ENCODE results near the gene METTL4.
"Not testable (repeated sequence)": the region's sequence is repeated elsewhere in the genome, so short reads cannot be mapped to it uniquely, and the experiment has no call there.

Gene METTL4

DNA sequence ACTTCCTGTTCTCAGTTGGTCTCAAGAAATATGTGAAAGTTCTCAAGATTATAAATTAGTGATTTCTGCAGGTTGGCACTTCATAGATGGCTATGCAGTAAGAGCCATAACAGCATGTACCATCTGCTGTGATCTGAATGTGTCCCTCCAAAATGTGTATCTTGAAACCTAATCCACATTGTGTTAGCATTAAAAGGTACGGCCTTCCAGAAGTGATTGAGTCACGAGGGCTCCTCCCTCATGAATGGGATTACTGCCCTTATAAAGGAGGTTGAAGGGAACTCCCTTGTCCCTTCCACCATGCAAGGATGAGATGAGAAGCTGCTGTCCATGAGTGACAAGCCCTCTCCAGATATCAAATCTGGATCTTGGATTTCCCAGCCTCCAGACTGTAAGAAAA is 45.0 kb downstream of the METTL4 start:
- TF ChIP-seq, protein P1, sequence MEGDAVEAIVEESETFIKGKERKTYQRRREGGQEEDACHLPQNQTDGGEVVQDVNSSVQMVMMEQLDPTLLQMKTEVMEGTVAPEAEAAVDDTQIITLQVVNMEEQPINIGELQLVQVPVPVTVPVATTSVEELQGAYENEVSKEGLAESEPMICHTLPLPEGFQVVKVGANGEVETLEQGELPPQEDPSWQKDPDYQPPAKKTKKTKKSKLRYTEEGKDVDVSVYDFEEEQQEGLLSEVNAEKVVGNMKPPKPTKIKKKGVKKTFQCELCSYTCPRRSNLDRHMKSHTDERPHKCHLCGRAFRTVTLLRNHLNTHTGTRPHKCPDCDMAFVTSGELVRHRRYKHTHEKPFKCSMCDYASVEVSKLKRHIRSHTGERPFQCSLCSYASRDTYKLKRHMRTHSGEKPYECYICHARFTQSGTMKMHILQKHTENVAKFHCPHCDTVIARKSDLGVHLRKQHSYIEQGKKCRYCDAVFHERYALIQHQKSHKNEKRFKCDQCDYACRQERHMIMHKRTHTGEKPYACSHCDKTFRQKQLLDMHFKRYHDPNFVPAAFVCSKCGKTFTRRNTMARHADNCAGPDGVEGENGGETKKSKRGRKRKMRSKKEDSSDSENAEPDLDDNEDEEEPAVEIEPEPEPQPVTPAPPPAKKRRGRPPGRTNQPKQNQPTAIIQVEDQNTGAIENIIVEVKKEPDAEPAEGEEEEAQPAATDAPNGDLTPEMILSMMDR (IDR thresholded peaks at IDR 0.05) = no peak
- H3K4me3 ChIP-seq = no peak overlapping the region
- no peak overlapping the region for H3K27ac ChIP-seq
- no peak for DNase-seq (ENCODE audit: low spot score)

DNA sequence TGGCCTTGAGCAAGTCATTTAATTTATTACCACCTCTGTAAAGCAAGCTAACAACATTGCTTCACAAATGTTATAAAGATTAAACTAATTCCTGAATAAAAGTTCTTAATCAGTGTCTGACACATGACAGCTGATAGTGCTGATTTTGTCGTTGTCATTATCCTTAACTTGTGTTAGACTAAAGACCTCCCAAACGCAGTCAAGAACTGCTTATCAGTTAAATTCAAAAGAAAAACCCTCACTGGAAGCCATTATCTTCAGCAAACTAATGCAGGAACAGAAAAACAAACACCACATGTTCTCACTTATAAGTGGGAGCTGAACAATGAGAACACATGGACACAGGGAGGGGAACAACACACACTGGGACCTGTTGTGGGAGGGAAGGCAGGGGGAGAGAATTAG is 46.5 kb downstream of the METTL4 start:
- H3K27ac ChIP-seq; DNase-seq (ENCODE audit: low spot score); H3K4me3 ChIP-seq: not testable (repeated sequence)

DNA sequence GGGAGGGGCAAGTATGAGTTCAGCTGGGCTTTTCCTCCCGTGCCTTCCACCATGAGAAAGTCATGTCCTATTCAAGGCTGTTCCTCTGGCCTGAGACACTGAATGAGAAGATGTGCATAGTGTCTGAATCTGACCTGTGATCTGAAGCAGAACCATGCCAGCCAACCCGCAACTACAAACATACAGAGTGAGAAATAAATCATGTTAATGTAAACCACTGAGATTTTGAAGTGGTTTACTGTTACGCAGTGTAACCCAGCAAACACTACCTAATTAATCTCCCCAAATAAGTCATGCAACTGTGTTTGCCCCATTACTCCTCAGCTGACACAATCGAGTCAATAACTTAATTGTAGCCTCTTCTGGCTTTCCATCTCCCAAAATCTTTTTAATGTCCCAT is 49.2 kb downstream of the METTL4 start:
- Histone ChIP-seq H3K4me3 (no peak overlapping the region), H3K27ac (no peak overlapping the region)
- TF ChIP-seq, protein P1 (IDR thresholded peaks at IDR 0.05) = no peak
- DNase-seq (ENCODE audit: low spot score) = no peak

DNA sequence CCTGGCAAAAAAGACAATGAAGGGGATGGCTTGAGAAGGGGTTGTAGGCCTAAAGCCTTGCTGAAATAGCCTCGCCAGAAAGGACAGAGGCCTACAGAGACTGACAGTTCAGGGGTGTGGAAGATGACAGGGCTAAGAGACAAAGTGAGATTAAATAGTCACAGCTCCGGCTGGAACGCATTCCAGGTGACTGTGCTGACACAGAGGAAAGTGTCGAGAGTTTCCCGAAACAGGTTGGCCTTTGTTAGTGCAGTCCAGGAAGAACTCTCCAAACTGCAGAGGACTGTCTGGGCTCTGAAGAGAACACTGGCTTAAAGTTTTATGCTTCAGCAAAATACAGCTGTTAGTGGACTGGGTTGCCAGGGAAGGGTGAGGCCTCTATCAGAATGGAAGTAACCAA is 52.8 kb downstream of the METTL4 start:
- H3K4me3 ChIP-seq = no peak overlapping the region
- no peak for DNase-seq (ENCODE audit: low spot score)
- TF ChIP-seq, protein P1 (IDR thresholded peaks at IDR 0.05) = no peak
- H3K27ac ChIP-seq = no peak overlapping the region

DNA sequence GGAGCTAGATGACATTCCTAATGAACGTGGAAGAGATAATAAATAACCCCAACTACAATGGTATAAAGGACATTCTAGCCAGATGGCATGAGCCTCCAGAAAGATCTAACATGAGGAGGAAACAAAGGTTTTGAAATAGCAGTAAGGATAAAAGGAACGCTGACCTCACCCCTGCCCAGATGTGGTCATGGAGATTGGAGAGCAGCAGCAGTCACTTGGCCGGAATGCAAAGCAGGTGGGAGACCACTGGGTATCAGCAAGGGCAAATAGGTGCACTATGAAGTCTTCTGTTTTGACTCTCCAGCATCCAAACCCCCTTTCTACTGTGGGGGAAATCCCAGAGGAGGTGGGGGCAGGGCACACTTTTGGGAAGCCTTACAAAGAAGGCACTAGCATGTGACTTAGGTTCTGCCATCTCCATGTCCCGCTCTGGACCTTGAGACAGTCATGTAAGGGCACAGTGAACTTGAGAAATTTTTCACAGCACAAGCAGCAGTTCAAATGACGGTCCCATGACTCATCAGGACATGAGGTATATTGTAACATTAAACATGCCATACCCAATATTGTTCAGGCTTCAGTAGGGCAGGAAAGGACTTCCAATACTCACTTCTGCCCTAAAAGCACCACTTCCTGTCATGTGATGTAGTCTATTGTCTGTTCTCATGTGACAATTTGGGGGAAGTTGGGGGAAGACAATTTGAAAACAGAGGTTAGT is 55.2 kb downstream of the METTL4 start:
- no peak for DNase-seq (ENCODE audit: low spot score)
- H3K4me3 ChIP-seq = no peak overlapping the region
- no peak overlapping the region for H3K27ac ChIP-seq
- TF ChIP-seq, protein P1 (IDR thresholded peaks at IDR 0.05) = no peak

DNA sequence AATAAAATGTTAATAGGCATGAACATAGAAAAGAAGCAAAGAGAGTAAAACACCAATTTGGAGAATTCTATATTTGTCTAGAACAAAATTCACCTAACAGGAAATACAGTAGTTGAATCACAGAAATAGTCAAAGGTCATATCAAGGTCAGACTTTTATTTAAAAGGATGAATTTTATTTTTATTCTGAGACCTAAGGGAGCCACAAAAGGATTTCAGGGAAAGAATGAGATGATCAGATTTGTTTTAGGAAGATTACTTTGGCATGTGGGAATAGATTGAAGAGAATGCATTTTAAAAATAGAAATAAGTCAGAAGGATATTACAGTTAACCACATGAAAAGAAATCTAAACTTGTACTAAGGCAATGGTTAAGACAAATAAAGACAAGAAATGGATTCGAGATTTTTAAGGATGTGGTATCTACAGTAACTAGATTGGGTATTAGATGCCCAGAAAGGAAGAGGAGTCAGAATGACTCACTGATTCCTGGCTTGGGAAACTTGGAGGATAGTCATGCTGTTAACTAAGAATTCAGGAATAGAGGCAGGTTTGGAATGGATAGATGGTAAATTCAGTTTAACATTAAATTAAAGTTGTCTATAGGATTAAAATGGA is 56.0 kb downstream of the METTL4 start:
- H3K27ac ChIP-seq = no peak overlapping the region
- TF ChIP-seq, protein P1 (IDR thresholded peaks at IDR 0.05) = no peak
- no peak overlapping the region for H3K4me3 ChIP-seq
- no peak for DNase-seq (ENCODE audit: low spot score)

DNA sequence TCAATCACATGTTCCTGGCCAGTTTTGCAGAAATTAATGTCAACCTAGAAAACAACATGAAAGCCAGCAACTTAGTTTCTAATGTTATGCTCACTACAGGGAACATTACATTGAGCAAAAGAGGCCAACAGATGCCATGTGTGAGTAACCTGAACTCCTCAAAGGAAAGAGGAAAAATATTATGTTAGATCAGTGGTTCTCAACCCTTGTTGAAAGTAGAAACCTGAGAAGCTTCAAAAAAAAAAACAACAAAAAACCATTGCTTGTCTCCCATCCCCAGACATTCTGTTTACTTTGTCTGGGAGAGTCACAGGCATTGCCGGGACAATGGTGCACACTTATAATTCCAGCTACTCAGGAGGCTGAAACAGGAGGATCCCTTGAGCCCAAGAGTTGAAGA is 57.7 kb downstream of the METTL4 start:
- H3K4me3 ChIP-seq = no peak overlapping the region
- TF ChIP-seq, protein P1 (IDR thresholded peaks at IDR 0.05) = no peak
- DNase-seq (ENCODE audit: low spot score) = no peak

More for the DNA sequence above, 57.7 kb downstream of the METTL4 start:
- H3K27ac ChIP-seq = no peak overlapping the region
